ENCODE results near the gene TNNT3. TPM values are rescaled to one million over a fixed set of nuclear protein-coding genes. Genes with fewer than 3 reads are reported as not detected.

TNNT3 gene
- total RNA-seq, 1 donor from 2014 or later, result not detected

DNA sequence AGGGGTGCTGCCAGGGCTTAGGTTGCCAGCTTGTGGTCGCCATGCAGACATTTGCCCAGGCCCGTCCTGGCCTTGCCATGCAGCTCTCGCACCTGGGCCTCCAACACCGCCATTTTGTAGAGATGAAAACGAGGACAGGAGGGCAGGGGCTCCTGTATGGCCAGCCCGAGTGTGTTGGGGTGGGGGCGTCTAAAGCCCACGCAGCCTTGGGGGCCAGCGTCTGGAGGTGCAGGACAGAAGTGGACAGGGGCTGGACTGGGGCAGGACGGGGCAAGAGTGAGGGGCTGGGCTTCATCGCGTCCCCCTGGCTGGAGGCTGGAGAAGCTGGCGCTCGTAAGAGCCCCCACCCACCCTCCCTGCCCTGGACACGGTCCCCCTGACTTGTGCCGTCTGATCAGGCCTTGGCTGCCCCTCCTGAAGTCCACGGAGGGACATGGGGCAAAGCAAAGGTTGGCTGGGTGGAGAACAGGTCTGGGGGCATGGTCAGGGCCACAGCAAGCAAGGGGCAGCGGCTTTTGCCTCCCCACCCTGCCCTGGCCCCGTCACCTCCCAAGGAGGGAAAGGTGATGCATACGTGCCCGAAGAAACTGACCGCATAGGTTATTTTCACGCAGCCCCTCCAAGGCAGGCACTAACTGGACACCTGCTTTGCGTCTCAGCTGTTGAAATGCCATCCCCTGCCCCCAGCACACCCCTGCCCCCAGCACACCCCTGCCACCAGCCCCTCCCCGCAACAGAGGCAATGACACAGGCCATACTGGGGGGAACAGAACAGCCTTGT, 815 bp downstream of the TNNT3 start:
- no peak for DNase-seq (ENCODE audit: low spot score)
- ATAC-seq, result no peak

DNA sequence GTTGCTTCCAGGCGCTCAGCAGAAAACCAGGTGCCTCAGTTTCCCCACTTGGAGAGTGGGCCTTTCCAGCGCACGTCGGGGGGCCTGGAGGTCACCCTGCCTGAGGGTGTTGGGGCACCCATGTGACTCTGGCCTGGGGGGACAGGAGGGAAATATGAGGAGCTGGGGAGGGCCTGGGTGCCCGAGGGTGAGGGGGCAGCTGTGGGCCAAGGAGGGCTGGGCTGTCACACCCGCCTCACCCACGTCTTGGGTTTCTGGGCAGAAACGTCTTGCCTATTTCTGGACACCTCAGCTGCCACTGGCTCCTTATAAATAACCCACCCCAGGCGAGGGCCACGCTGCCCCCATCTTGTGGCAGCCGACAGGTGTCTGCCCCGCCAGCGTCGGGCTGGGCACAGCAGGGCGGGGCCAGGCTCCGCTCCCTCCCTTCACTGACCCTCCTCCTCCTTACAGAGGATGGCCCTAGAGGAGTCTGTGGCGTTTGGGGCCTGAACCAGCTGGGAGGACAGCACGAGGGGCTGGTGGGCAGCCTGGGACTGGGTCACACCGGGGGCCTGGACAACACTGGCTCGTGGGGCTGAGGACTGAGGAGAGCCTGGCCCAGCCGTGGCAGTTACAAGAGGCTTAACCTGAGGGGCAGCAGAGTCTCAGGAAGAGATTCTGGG, 1.5 kb downstream of the TNNT3 start:
- no peak for ATAC-seq
- no peak for DNase-seq (ENCODE audit: low spot score)

DNA sequence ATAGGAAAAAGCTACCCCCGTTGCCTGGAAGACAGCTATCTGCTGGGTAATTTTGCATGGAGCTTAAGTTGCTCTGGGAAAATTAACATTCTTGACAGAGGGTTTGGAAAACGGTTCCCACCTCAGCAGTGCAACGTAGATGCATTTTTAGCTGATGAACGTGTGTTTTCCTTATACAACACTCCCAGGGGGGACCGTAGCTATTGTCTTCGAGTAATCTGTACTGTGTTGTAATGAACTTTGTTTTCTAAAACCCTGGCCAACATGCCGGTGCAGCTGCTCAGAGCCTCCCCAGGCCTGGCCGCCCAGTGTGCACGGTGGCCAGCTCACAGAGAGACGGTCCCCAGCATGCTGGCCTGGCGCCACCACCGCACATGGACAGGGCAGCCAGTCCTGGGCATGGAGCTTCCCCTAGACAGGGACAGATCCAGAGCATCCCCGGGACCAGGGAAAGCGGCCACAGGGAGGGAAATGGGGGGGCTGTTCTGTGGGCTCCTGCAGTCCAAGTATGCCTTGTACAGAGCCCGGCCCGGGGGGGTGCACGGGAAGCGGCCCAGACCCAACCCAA, 2.2 kb downstream of the TNNT3 start:
- DNase-seq (ENCODE audit: low spot score), result no peak
- ATAC-seq, result peak; percentile 13

DNA sequence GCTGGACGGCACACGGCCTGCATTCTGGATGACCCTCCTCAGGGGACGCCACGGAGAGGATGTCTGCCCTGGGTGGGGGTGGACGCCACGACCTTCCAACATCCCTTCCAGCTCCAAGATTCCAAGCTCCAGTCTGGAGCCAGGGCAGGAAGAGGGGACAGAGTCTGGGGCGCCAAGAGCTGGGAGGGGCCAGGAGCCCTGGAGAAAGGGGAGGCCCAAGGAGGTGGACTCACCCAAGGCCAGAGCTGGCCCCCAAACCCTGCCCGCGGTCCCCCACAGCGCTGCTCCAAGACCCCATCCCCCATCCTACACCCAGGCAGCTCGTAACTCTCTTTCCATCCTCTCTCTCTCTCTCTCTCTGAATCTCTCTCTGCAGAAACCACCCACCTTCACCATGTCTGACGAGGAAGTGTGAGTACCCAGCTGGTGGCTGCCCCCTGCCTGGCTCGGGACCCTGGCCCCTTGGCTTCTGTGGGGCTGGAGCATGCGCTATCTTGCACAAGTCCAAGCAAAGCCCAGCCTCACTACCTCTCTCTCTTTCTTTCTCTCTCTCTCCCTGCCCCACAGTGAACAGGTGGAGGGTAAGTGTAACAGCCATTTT, 3.1 kb downstream of the TNNT3 start:
- DNase-seq (ENCODE audit: low spot score), result no peak

DNA sequence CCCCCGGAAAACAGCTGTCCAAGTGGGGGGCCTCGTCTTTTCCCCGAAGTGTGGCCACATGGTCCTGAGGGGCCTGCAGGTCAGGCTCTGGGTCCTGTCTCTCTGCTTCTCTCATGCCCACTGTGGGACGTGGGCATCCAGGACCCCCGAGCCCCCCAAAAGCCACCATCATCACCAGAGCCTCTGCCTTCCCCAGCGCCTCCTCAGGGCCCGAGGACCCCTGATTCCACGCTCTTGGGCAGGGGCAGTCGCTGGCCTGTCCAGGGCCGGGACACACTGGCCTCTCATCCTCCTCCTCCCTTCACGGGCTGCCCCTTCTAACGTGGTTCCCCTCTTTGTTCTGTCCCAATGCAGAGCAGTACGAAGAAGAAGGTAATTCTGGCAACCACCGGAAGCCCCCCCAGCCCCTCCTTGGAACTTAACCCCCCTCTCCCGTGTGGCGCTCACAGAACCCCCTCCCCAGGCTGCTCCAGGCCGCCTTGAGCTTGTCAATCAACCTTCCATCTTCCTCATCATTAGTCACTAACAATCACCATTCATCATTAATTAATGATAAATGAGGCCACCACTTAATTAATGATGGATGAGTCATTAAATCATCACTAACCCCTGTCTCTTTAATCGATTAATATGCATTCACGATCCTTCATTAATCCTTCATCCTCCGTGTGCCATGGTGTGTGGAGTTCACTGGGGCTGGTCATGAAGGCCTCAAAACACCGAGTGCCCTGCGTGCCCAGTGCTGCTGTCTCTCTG, 3.9 kb downstream of the TNNT3 start:
- no peak for DNase-seq (ENCODE audit: low spot score)

More for the DNA sequence above, 3.1 kb downstream of the TNNT3 start:
- ATAC-seq, result no peak

DNA sequence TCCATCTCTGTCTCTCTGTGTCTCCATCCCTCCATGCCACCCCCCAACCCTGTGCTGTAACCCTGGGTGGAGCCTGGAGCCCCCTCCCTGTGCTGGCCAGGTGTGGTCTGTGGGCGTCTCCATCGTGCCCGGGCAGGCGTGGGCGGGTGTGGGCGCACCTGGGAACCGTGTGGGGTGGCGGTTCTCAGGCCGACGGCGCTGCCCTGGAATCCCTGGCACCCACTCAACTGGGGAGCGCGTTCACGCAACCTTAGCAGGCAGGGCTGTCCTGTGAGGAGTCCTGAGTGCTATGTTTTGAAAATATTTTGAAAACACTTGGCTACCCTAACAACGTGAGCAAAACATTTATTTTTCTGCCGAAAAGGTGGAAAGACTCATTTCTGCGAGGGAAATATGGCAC, 4.7 kb downstream of the TNNT3 start:
- no peak for DNase-seq (ENCODE audit: low spot score)
- ATAC-seq, result no peak

More for the DNA sequence above, 3.9 kb downstream of the TNNT3 start:
- ATAC-seq, result no peak

DNA sequence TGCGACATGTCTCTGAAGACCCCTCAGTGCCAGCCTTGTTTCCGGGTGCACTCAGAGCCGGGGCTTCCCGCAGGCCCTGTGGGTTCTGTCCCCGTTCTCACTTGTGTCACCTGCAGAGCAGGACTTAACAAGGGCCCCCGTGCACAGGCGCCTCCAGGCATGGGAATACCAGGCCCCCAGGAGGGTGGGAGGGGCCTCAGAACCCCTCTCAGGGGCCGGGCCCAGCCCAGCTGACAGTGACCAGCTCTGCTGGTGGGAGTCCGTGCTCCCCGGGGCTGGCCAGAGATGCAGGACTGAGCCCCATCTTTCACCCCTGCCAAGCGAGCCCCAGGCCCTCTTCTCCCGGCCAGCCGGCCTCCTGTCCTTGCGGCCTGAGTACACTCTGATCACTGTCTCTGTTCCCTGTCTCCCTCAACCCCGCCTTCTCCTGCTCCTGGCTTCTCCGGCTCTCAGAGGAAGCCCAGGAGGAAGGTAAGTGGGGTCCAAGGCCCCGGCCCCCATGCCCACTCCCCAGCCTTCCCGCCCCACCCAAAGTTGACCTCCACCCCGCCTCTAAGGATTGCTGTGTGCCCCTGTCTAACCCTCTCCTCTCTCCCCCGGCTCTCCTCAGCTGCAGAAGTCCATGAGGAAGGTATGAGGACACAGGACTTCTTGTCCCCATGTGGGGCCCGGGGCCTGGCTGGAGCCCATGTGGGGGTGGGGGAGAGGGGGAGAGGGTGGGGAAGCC, 5.3 kb downstream of the TNNT3 start:
- ATAC-seq, result no peak
- DNase-seq (ENCODE audit: low spot score), result no peak

DNA sequence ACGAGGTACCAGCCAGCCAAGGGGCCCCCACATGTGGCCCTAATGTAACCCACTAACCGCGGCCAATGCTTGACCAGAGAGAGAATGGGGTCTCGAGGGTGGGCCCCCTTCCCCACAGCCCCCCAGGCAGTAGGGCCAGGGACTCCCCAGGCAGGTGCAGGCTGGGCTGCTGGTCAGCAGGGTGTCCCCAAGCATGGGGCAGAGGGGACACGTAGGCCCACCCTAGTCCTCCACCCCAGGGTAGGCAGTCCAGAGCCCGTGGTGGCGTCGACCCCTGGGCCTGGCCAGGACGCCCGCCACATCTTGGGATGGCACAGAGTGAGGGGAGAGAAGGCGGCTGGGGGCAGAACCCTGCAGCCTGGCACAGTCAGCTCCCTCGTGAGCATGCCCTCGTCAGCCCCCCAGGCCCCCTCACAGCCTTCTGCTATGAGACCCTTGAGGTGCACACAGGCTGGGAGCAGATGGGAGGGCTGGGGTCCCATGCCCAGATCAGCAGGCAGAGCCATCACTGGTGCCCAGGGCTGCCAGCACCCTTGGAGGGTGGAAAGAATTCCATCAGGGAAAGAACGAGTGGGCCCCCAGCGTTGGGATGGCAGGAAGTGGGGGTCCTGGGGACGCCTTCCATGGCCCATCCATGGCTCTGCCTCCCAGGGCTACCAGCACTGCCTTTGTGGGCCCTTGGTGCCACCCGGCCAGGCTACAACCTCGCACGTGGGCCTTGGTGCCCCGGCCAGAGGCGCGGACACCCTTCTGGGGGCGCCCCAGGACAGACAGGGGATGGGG, 6.1 kb downstream of the TNNT3 start:
- no peak for DNase-seq (ENCODE audit: low spot score)
- ATAC-seq, result no peak

DNA sequence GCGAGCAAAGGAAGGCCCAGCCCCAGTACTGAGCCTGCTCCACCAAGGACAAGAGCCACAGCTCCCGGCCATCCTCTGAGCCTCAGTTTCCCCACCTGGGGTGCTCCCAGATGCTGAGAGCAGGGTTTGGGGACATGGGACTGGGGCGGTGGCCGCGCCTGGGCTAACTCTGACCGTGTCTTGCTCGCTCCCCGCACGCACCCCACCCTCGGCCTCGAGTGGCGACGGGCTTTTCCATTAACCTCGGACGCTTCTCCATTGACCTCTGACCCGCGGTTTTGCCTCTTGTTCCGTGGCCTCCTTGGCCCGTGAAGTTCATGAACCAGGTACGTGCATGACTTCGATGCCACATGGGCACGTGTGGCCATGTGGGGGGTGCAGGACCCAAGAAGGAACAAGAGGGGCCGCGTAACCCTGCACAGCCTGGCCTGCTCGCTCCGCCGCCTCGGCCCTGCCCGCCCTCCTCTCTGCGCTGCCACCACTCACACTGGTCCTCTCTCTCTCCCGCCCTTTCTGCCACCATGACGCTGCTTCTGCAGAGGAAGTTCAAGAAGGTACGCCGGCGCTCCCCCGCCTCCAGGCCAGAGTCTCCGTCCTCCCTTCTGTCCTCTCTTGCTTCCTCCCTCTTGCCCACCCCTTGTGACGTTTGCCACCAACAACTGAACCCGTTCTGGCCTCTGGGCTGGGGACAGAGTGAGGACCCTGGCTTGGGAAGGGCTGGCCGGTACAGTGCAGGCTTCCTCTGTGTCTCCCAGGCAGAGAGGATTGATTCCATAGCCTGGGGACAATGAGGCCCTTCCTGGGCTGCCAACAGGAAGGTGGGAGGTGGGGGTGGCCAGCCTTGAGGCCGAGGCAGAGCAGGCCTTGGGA, 6.9 kb downstream of the TNNT3 start:
- DNase-seq (ENCODE audit: low spot score) (no peak), ATAC-seq (no peak)

DNA sequence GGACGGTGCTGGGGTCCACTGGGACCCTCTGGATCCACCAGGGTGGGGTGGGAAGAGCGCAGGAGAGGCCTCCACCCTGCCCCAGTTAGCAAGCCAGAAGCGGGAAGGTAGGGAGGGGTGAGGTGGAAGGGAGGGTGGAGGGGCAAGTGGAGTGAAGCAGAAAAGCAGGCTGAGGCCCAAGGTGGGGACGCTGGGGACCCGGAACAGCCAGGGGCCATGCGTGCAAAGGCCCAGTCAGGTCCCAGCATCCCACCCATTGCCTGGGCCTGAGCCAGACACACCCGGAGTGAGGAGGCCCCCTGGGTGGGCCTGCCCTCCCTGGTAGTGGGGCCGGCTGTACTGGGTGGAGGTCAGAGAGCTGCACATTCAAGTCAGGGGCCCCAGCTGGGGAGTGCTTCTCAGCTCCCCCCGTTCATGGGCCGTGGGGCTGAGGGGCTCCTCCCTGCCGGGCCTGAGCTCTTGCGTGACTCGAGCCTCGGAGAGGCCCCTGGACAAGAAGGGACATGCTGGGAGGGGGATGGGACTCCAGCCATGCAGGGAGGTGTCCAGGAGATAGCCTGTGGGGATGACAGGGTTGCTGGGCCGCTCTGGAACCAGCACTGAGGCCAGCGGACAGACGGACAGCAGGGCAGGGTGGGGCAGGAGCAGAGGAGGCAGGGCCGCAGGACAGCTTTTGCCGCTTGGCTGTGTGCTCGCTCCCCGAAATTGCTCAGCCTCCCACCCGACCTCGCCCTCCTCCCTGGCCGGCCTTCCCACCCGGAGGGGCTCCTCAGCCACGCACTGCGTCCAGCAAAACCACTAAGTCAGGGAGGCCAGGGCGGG, 7.7 kb downstream of the TNNT3 start:
- ATAC-seq (no peak), DNase-seq (ENCODE audit: low spot score) (no peak)

DNA sequence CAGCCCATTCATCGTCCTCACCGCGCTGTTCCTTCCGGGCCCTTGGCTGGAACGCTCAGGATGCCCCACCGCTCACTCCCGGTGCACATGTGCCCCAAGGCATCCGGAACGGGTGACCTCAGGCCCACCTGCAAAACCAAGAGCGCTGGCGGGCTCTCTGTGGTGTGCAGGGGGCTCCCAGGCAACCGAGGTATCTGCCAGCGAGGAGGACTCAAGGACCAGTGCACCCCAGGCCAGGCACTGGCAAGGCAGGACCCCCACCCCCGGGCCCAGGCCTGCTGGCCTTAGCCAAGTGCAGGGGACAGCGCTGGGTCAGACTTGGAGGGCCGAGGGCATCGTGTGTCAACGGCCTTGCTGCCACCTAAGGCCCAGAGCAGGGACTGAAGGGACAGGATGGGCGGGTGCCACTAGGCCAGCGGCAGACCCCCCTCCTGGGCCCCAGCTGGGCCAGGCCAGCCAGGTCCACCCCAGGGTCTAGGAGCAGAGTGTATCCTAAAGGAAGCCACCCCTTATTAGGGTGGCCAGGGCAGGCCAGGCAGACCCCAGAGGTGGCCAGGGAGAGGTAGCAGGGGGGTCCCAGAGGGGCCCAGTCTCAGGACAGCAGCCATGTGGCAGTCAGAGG, 8.5 kb downstream of the TNNT3 start:
- DNase-seq (ENCODE audit: low spot score), result no peak

DNA sequence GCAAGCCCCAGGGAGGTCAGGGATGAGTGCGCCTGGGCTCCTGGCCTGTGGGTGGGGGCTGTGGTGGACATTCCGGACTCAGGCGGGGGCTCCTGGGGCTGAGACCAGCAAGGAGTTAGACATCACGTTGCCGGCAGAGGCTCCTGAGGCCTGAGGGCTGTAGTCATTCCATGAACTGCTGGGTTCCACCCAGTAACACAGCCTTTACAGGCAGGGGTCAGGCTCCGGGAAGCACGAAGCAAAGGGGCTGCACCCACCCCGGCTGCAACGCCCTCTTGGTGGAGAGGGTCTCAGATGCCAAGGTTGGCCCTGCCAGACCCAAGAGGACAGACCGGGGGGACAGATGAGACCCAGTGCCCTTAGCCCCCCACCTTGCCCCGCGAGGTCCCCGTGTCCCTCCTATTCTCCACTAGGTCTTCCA, 9.0 kb downstream of the TNNT3 start:
- DNase-seq (ENCODE audit: low spot score), result no peak
- no peak for ATAC-seq

More for the DNA sequence above, 8.5 kb downstream of the TNNT3 start:
- no peak for ATAC-seq

DNA sequence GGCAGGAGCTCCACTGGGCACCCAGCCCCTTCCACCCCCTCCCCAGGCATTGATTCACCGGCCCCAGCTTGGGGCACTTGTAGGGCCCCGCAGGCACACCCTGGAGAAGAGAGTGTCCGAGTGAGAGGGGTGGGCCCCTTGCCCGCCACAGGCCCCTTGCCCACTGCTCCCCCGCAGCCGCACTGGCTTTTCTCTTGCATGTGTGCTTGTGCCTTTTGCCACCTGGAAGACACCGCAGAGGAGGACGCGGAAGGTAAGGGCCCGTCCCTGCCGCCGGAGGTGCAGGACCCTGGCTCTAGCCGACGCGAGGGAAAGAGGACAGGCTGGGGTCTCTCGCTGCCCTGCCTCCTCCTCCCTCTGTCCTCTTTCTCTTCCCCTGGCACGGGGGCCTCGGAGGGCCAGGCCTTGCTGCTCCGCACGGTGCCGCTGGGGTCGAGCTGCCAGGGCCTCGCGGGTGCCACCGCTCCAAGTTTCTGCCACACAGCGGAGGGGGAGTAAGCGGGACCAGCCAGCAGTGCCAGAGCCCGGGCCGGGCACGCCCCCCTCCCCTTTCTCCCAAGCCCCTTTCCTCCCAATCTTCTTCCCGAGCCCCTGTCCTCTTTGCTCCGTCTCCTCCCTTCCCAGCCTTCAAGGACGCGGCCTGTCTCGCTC, 9.5 kb downstream of the TNNT3 start:
- no peak for DNase-seq (ENCODE audit: low spot score)
- ATAC-seq, result no peak

DNA sequence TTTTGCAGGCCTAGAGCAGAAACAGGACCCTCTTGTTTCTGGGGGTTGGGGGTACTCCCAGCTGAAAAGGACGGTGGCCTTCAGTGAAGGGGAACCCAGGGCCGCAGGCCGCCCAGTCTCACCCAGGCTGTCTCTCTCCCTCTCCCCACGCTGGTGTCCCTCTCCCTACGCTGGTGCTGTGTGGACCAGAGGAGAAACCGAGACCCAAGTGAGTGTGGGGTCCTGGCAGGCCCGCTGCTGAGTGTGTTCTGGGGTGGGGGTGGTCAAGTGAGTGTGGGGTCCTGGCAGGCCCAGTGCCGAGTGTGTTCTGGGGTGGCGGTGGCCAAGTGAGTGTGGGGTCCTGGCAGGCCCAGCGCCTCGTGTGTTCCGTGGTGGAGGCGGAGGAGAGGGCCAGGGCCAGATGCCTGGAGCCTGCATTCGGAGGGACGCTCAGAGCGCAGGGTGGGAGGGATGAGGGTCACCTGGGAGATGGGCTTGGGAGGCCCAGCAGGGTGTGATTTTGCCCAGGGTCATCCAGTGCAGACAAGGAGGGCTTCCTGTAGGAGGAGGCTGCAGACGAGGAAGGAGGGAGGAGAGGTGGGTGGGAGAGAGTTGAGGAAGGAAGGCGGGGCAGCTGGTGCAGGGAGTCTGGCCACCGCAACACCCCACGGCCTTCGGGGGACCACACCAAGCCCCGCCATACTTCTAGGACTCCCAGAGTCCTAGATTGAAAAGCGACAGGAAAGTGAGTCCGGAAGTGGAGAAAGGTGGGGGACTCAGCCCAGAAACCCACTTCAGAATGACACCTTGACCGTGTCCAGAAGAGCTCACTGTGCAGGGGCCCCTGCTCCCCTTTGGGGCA, 10.3 kb downstream of the TNNT3 start:
- no peak for ATAC-seq
- no peak for DNase-seq (ENCODE audit: low spot score)

DNA sequence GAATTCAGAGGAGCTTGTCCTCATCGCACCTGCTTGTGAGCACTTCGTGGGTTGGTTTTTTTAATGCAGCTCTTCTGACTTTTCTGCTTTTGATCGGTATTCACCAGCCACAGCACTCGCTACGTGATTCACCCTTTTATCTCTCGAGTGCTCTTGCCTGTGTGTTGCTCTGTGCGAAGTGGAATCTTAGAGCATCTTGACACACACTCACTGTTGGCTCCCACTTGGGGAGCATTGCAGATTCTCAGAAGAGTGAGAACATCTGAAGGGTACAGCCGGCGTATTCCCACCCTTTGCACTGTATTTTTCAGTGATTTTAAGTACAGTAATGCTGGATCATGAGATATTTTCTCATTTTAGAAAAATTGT, 10.9 kb downstream of the TNNT3 start:
- ATAC-seq, result no peak
- no peak for DNase-seq (ENCODE audit: low spot score)
